Right lobe of liver (tissue), 6 donors: ENCODE data around the gene CENPP. TPM values are rescaled to one million over a fixed set of nuclear protein-coding genes. Genes with fewer than 3 reads are reported as not detected.

Source experiments
- ATAC-seq, 4 donors: fragments of 200-7000 bp; cut with Tn5 transposase; one replicate each; pipeline ENCODE4 v1.9.1; 2020; ENCODE audit warnings: mild to moderate bottlenecking in 4 of 4, moderate library complexity in 4 of 4
- DNase-seq, 3 donors: peaks; one replicate each; pipeline ENCODE4 v3.0.0-alpha.2; 2020
- H3K27ac ChIP-seq, 3 donors: fragments of 200-600 bp; one replicate each; pipeline ENCODE4 v1.8.0; 2022
- H3K27me3 ChIP-seq, 2 donors: fragments of 200-600 bp; one replicate each; pipeline ENCODE4 v1.8.0; 2022
- H3K36me3 ChIP-seq, 4 donors: fragments of 200-600 bp; sonication (generic) in 1 of 4; one replicate each; pipeline versions ENCODE4 v1.5.1 to v1.8.0; 2017 to 2022; ENCODE audit warnings: control low read depth in 1 of 4
- H3K4me1 ChIP-seq, 4 donors: fragments of 200-600 bp; sonication (generic) in 1 of 4; one replicate each; pipeline versions ENCODE4 v1.5.1 to v1.8.0; 2017 to 2022; ENCODE audit warnings: control low read depth in 1 of 4
- H3K4me3 ChIP-seq, 3 donors: fragments of 200-600 bp; one replicate each; pipeline ENCODE4 v1.8.0; 2022
- H3K9me3 ChIP-seq, 4 donors: fragments of 200-600 bp; sonication (generic) in 1 of 4; one replicate each; pipeline versions ENCODE4 v1.5.1 to v1.8.0; 2017 to 2022; ENCODE audit warnings: control low read depth in 1 of 4
- POLR2A ChIP-seq: fragments of 450-650 bp; IDR thresholded peaks from one replicate; pipeline ENCODE4 v1.6.1; 2017; ENCODE audit warnings: antibody characterized with exemption, mild to moderate bottlenecking
- WGBS: methylation state at CpG from one replicate; pipeline ENCODE4 v1.1.6; 2018; ENCODE audit warnings: low coverage, low lambda C conversion rate; ENCODE audit not compliant: insufficient coverage; ENCODE audit errors: missing lambda C conversion rate; 5-methylcytosine and 5-hydroxymethylcytosine counted together
- intact Hi-C, 2 donors: fragments of 100-400 bp; cut with DNase I; formaldehyde crosslinking; loops; one replicate each; pipeline versions ENCODE4 v1.11.2 to v1.14.1; 2022
- total RNA-seq, 6 experiments: library from RNA; depleted of rRNA in 2 of 6; stranded (reverse); fragments of >200 nt in 2 of 6; fragmentation: NEBNext Ultra II Directional in 3 of 6; extraction: Animal tissue kit (Norgen Biotek cat#: 25700) in 3 of 6; gene quantifications; one replicate each; pipeline versions ENCODE4 v1.1.0 to v1.2.4, GENCODE V29; 2016 to 2023
- TF ChIP-seq, protein P1 (sequence below), 4 donors: fragments of 200-600 bp in 3 of 4; fragments of 450-650 bp in 1 of 4; IDR thresholded peaks; one replicate each; pipeline versions ENCODE4 v1.5.1 to v1.8.0; 2016 to 2022; ENCODE audit warnings: antibody characterized with exemption in 4 of 4, mild to moderate bottlenecking in 2 of 4
- donor health status: DM: no; HTN: yes; CAD: no.
- donor health status: DM: no; HTN: no; CAD: no.
- donor health status: DM: no; HTN: no; CAD: no.
- donor health status: DM: no; HTN: yes; CAD: no.
- donor health status: DM: no; HTN: yes; CAD: no.

CENPP gene
- total RNA-seq, 6 experiments from 2014 or later = 1.0 to 3.7 (median 1.5) TPM

DNA sequence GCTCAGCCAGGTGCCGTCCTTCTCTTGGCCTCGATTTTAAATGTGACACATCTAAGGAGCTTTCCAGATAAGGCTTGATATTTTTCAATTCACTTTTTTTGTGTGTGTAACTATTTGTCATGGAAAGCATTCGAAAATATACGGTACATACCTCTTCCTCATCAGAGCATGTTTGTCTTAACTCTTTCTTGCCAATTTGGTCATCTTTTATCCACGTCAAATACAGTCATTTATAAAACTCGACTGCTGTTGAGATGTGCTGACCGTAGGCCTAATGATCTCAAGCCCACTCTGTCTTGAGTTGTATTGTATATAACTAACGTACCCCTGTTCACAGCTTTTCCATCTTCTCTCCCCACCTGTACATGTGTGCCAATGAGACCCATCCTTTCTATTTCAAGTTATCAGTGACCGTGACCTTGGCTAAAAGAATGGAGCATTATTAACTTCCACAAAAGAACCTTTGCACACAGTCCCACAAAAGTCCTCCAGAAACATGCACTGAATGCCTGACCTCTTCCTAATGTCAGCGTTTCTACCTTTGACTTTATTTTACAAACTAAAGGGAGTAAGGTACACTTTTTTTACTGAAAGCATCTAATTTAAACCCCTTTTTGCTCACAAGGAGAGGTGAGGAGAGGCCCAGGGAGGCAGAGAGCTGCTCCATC, 282.6 kb downstream of the CENPP start:
- DNase-seq (no peak), ATAC-seq (no peak)
- no peak overlapping the region for H3K4me3 ChIP-seq
- no peaks in the 10 kb centered on the region for H3K9me3 ChIP-seq
- intact Hi-C loops = no loop called here
- H3K27me3 ChIP-seq = no peaks in the 10 kb centered on the region
- peaks cover 0 to 3% (median 0%) of the 10 kb centered on the region in 4 donors for H3K36me3 ChIP-seq
- WGBS = 74% methylated on average over 10 of the region's 10 CpGs
- no peak overlapping the region for H3K27ac ChIP-seq
- no peak for TF ChIP-seq POLR2A
- TF ChIP-seq, protein P1, sequence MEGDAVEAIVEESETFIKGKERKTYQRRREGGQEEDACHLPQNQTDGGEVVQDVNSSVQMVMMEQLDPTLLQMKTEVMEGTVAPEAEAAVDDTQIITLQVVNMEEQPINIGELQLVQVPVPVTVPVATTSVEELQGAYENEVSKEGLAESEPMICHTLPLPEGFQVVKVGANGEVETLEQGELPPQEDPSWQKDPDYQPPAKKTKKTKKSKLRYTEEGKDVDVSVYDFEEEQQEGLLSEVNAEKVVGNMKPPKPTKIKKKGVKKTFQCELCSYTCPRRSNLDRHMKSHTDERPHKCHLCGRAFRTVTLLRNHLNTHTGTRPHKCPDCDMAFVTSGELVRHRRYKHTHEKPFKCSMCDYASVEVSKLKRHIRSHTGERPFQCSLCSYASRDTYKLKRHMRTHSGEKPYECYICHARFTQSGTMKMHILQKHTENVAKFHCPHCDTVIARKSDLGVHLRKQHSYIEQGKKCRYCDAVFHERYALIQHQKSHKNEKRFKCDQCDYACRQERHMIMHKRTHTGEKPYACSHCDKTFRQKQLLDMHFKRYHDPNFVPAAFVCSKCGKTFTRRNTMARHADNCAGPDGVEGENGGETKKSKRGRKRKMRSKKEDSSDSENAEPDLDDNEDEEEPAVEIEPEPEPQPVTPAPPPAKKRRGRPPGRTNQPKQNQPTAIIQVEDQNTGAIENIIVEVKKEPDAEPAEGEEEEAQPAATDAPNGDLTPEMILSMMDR (IDR thresholded peaks at IDR 0.05) = no peak
- H3K4me1 ChIP-seq = peaks cover 0 to 5% (median 0%) of the 10 kb centered on the region in 4 donors

DNA sequence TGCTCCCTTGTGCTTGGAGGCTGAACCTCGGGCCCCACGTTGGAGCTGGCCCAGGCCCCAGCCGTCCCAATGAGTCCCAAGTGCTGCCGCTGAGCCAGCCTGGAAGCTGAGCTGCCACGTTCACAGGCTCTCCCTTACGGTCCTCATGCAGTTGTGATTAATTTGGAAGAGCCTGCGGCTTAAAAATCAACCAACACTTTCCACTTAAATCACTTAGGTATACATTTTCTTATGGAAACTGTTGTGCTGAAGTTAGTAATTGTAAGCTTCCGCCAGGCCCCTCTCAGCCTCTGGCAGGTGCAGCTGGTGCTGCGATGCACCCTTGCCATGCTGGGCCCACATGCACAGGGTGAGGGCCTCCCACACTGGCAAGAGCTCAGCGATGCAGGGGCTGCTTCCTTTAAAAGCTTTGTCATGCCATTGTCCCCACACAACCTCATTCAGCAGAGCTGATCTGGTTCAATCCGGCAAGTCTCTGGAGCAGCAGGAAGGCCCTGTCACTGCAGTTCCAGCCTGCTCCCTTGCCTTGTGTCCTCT, 283.2 kb downstream of the CENPP start:
- Histone ChIP-seq H3K4me3 (no peak overlapping the region), H3K27me3 (no peaks in the 10 kb centered on the region), H3K9me3 (no peaks in the 10 kb centered on the region), H3K36me3 (peaks cover 0 to 3% (median 0%) of the 10 kb centered on the region in 4 donors), H3K27ac (no peak overlapping the region), H3K4me1 (peaks cover 0 to 5% (median 0%) of the 10 kb centered on the region in 4 donors)
- DNase-seq = no peak
- TF ChIP-seq, protein P1 (IDR thresholded peaks at IDR 0.05) = no peak
- no peak for TF ChIP-seq POLR2A
- intact Hi-C loops = no loop called here
- ATAC-seq = peak in 3 of 4 donors; percentile 17 to 53 (median 27)
- 82% methylated on average over 11 of the region's 11 CpGs for WGBS

GRCh38 chr9:92610470-92611420, 285.0 kb downstream of the CENPP start:
- intact Hi-C loops = no loop called here
- peaks cover 0 to 3% (median 0%) of the 10 kb centered on the region in 4 donors for H3K36me3 ChIP-seq
- no peak overlapping the region for H3K4me3 ChIP-seq
- H3K27ac ChIP-seq = no peak overlapping the region
- no peak for TF ChIP-seq POLR2A
- peaks cover 0 to 12% (median 0%) of the 10 kb centered on the region in 4 donors for H3K4me1 ChIP-seq
- WGBS = 88% methylated on average over 16 of the region's 32 CpGs
- ATAC-seq (peak in 2 of 4 donors; percentile 3 to 17), DNase-seq (no peak)
- H3K27me3 ChIP-seq = no peaks in the 10 kb centered on the region
- H3K9me3 ChIP-seq = no peaks in the 10 kb centered on the region

- WGBS = 67% methylated on average over 5 of the region's 10 CpGs
Measured at GRCh38 chr9:92611621-92612285, 286.0 kb downstream of the CENPP start.

More at GRCh38 chr9:92611621-92612285, 286.0 kb downstream of the CENPP start:
- Histone ChIP-seq H3K4me3 (no peak overlapping the region), H3K36me3 (peaks cover 0 to 3% (median 0%) of the 10 kb centered on the region in 4 donors), H3K4me1 (peaks cover 0 to 22% (median 0%) of the 10 kb centered on the region in 4 donors), H3K27me3 (no peaks in the 10 kb centered on the region), H3K27ac (no peak overlapping the region), H3K9me3 (no peaks in the 10 kb centered on the region)
- DNase-seq (no peak), ATAC-seq (no peak)
- intact Hi-C loops = no loop called here
- no peak for TF ChIP-seq POLR2A
- TF ChIP-seq, protein P1 (IDR thresholded peaks at IDR 0.05) = no peak
